T-cell (primary cell): ENCODE measurements around the gene ORM2. TPM values are rescaled to one million over a fixed set of nuclear protein-coding genes. Genes with fewer than 3 reads are reported as not detected.
A peak's percentile ranks its signal among the peaks of the same experiment; 100 is the strongest.

Source experiments
- ATAC-seq, 4 experiments: fragments of 200-7000 bp in 3 of 4; fragments of 150-1000 bp in 1 of 4; cut with Tn5 transposase; replicated peaks in 1 of 4; 1 replicate in 3 of 4; 2 replicates in 1 of 4; pipeline ENCODE4 v1.10.0; 2021; ENCODE audit warnings: moderate library complexity in 3 of 4, mild to moderate bottlenecking in 2 of 4, moderate number of reproducible peaks in 1 of 4
- CTCF ChIA-PET, 2 donors: fragments of 300-600 bp; sonication (Branson Sonifier 250); formaldehyde crosslinking; loops; one replicate each; lab custom pipeline; 2022; ENCODE audit warnings: antibody characterized with exemption in 2 of 2; lab: Charles Lee
- POLR2A ChIA-PET, 2 donors: fragments of 300-600 bp; sonication (Branson Sonifier 250); formaldehyde crosslinking; loops; one replicate each; lab custom pipeline; 2022; ENCODE audit warnings: antibody characterized with exemption in 2 of 2; lab: Charles Lee
- DNase-seq, 35 experiments: peaks; one replicate each; pipeline versions ENCODE4 v3.0.0 to v3.0.0-alpha.2; 2013 to 2023
- H3K27ac ChIP-seq: one replicate; pipeline ENCODE4 v1.5.1; 2013; ENCODE audit warnings: low read length
- H3K27me3 ChIP-seq, 2 experiments: replicated peaks in 1 of 2; 1 replicate in 1 of 2; 2 replicates in 1 of 2; pipeline versions ENCODE4 v1.6.1 to v1.7.0; 2013; ENCODE audit warnings: low read length in 1 of 2, mixed read lengths in 1 of 2; ENCODE audit not compliant: control insufficient read depth in 2 of 2, insufficient read depth in 2 of 2; ENCODE audit errors: extremely low read depth in 1 of 2
- H3K36me3 ChIP-seq, 2 donors: 1 replicate in 1 of 2; 2 replicates in 1 of 2; pipeline versions ENCODE4 v1.6.1 to v1.7.0; 2013; ENCODE audit warnings: low read length in 1 of 2; ENCODE audit not compliant: control insufficient read depth in 2 of 2, insufficient read depth in 1 of 2; ENCODE audit errors: extremely low read depth in 1 of 2
- H3K4me1 ChIP-seq, 2 experiments: 1 replicate in 1 of 2; 2 replicates in 1 of 2; pipeline versions ENCODE4 v1.6.1 to v1.7.0; 2013; ENCODE audit warnings: low read length in 2 of 2, mixed read lengths in 1 of 2; ENCODE audit not compliant: insufficient read depth in 2 of 2, control insufficient read depth in 1 of 2; ENCODE audit errors: extremely low read depth in 1 of 2
- H3K4me3 ChIP-seq, 2 donors: 1 replicate in 1 of 2; 2 replicates in 1 of 2; pipeline versions ENCODE4 v1.5.1 to v1.7.0; 2013; ENCODE audit warnings: mild to moderate bottlenecking in 2 of 2, low read length in 1 of 2, moderate library complexity in 1 of 2; ENCODE audit not compliant: control insufficient read depth in 1 of 2; ENCODE audit errors: extremely low read depth in 1 of 2
- H3K9me3 ChIP-seq: 2 replicates; pipeline ENCODE4 v1.7.0; 2013
- H3K27ac Mint-ChIP-seq, 2 donors: one replicate each; pipeline ENCODE4 v1.8.0; 2020 to 2021; ENCODE audit warnings: mild to moderate bottlenecking in 2 of 2, mixed read lengths in 2 of 2
- H3K27me3 Mint-ChIP-seq, 2 donors: one replicate each; pipeline ENCODE4 v1.8.0; 2021 to 2022; ENCODE audit warnings: mixed read lengths in 2 of 2
- H3K36me3 Mint-ChIP-seq: one replicate; pipeline ENCODE4 v1.8.0; 2021; ENCODE audit warnings: mixed read lengths
- H3K4me1 Mint-ChIP-seq, 3 donors: one replicate each; pipeline ENCODE4 v1.8.0; 2020 to 2022; ENCODE audit warnings: mixed read lengths in 3 of 3, mild to moderate bottlenecking in 1 of 3
- H3K4me3 Mint-ChIP-seq, 3 donors: one replicate each; pipeline ENCODE4 v1.8.0; 2020 to 2022; ENCODE audit warnings: mild to moderate bottlenecking in 3 of 3, mixed read lengths in 3 of 3, moderate library complexity in 3 of 3
- H3K9me3 Mint-ChIP-seq, 3 donors: one replicate each; pipeline ENCODE4 v1.8.0; 2020 to 2022; ENCODE audit warnings: mixed read lengths in 3 of 3
- WGBS: methylation state at CpG from one replicate; pipeline ENCODE4 v1.1.5; 2013; ENCODE audit warnings: missing lambda C conversion rate; ENCODE audit not compliant: insufficient coverage; 5-methylcytosine and 5-hydroxymethylcytosine counted together
- total RNA-seq, 35 experiments: library from RNA in 6 of 35; stranded (reverse) in 6 of 35; fragments of 120-200 nt in 1 of 35; gene quantifications; one replicate each; pipeline versions ENCODE4 v1.2.1 to v1.2.4 and lab custom pipeline; 2013 to 2026

Gene ORM2
- total RNA-seq, 5 donors from 2014 or later (not counting 1 experiment from before 2014, with no cell fraction given): 1.4 to 2.2 (median 1.8) TPM; not detected in 2

- Mint-ChIP-seq H3K27ac (no peak overlapping the region), H3K4me1 (peaks cover 6 to 8% (median 8%) of the 10 kb centered on the region in 3 donors), H3K27me3 (peaks cover 0 to 6% of the 10 kb centered on the region in 2 donors), H3K9me3 (no peaks in the 10 kb centered on the region), H3K36me3 (no peaks in the 10 kb centered on the region), H3K4me3 (no peak overlapping the region)
- DNase-seq (peak in 2 of 35 experiments; percentile 10 to 19), ATAC-seq (no peak)
- WGBS: 66% methylated on average over 10 of the region's 10 CpGs
- Histone ChIP-seq H3K4me1 (peaks cover 0 to 9% of the 10 kb centered on the region in 2 experiments), H3K36me3 (no peaks in the 10 kb centered on the region), H3K4me3 (no peak overlapping the region), H3K27me3 (peaks cover 0 to 53% of the 10 kb centered on the region in 2 experiments), H3K9me3 (no peaks in the 10 kb centered on the region), H3K27ac (no peak overlapping the region)
- ChIA-PET CTCF (interaction anchor here in 1 of 2 donors (1.0 kb wide), 1 partner anchor 195 kb away, joined by 3 read pairs; no protein-coding TSS in a partner anchor), POLR2A (no interaction called here)
Observed at GRCh38 chr9:114304416-114305188, 25.1 kb upstream of the ORM2 start.

GRCh38 chr9:114307899-114308267, 21.8 kb upstream of the ORM2 start:
- Mint-ChIP-seq H3K27ac (no peak overlapping the region), H3K36me3 (no peaks in the 10 kb centered on the region), H3K4me3 (no peak overlapping the region), H3K27me3 (peaks cover 0 to 2% of the 10 kb centered on the region in 2 donors), H3K9me3 (no peaks in the 10 kb centered on the region), H3K4me1 (peaks cover 6 to 8% (median 8%) of the 10 kb centered on the region in 3 donors)
- Histone ChIP-seq H3K4me1 (peaks cover 0 to 9% of the 10 kb centered on the region in 2 experiments), H3K36me3 (no peaks in the 10 kb centered on the region), H3K27ac (no peak overlapping the region), H3K9me3 (no peaks in the 10 kb centered on the region), H3K27me3 (peaks cover 0 to 33% of the 10 kb centered on the region in 2 experiments), H3K4me3 (no peak overlapping the region)
- POLR2A ChIA-PET: no interaction called here
- ATAC-seq (no peak), DNase-seq (no peak)
- no CpG with 5 or more reads among the region's 6 CpGs for WGBS
- CTCF ChIA-PET: interaction anchor here in 1 of 2 donors (0.6 kb wide), 1 partner anchor 204 kb away, joined by 3 read pairs; no protein-coding TSS in a partner anchor

- 81% methylated on average over 8 of the region's 13 CpGs for WGBS
Observed at GRCh38 chr9:114308361-114308950, 21.2 kb upstream of the ORM2 start.

GRCh38 chr9:114309096-114309495, 20.6 kb upstream of the ORM2 start:
- peak in 2 of 35 experiments; percentile 6 to 11 for DNase-seq
- peaks cover 0 to 32% of the 10 kb centered on the region in 2 experiments for H3K27me3 ChIP-seq
- H3K36me3 ChIP-seq: no peaks in the 10 kb centered on the region
- Mint-ChIP-seq H3K27me3 (peaks cover 0 to 2% of the 10 kb centered on the region in 2 donors), H3K27ac (no peak overlapping the region), H3K36me3 (no peaks in the 10 kb centered on the region), H3K9me3 (no peaks in the 10 kb centered on the region), H3K4me3 (no peak overlapping the region), H3K4me1 (peaks cover 6 to 8% (median 8%) of the 10 kb centered on the region in 3 donors)
- peaks cover 0 to 9% of the 10 kb centered on the region in 2 experiments for H3K4me1 ChIP-seq
- no peaks in the 10 kb centered on the region for H3K9me3 ChIP-seq
- ATAC-seq: no peak
- H3K4me3 ChIP-seq: no peak overlapping the region
- WGBS: 68% methylated on average over 11 of the region's 13 CpGs
- no peak overlapping the region for H3K27ac ChIP-seq
- ChIA-PET CTCF (interaction anchor here (0.5 to 1.0 kb wide), 2 partner anchors 225 to 733 kb away, joined by 3 read pairs; no protein-coding TSS in a partner anchor), POLR2A (no interaction called here)

More at GRCh38 chr9:114308361-114308950, 21.2 kb upstream of the ORM2 start:
- H3K27me3 Mint-ChIP-seq: peaks cover 0 to 2% of the 10 kb centered on the region in 2 donors
- H3K36me3 Mint-ChIP-seq: no peaks in the 10 kb centered on the region
- Histone ChIP-seq H3K36me3 (no peaks in the 10 kb centered on the region), H3K9me3 (no peaks in the 10 kb centered on the region), H3K4me3 (no peak overlapping the region), H3K4me1 (peaks cover 0 to 9% of the 10 kb centered on the region in 2 experiments), H3K27me3 (peaks cover 0 to 32% of the 10 kb centered on the region in 2 experiments), H3K27ac (no peak overlapping the region)
- DNase-seq: peak in 2 of 35 experiments; percentile 10 to 13
- peaks cover 6 to 8% (median 8%) of the 10 kb centered on the region in 3 donors for H3K4me1 Mint-ChIP-seq
- no peak for ATAC-seq
- H3K4me3 Mint-ChIP-seq: no peak overlapping the region
- H3K9me3 Mint-ChIP-seq: no peaks in the 10 kb centered on the region
- CTCF ChIA-PET: interaction anchor here (0.5 to 1.0 kb wide), 3 partner anchors 224 to 733 kb away, joined by 3 to 5 read pairs (median 3); no protein-coding TSS in a partner anchor
- H3K27ac Mint-ChIP-seq: no peak overlapping the region
- POLR2A ChIA-PET: no interaction called here

GRCh38 chr9:114310471-114311450, 18.9 kb upstream of the ORM2 start:
- WGBS: 75% methylated on average over 4 of the region's 22 CpGs
- Mint-ChIP-seq H3K27ac (no peak overlapping the region), H3K4me1 (peaks cover under 1 to 2% (median 2%) of the 10 kb centered on the region in 3 donors), H3K9me3 (no peaks in the 10 kb centered on the region), H3K27me3 (peaks cover 0 to 2% of the 10 kb centered on the region in 2 donors), H3K4me3 (no peak overlapping the region), H3K36me3 (no peaks in the 10 kb centered on the region)
- POLR2A ChIA-PET: no interaction called here
- H3K27ac ChIP-seq: no peak overlapping the region
- peaks cover 0 to 28% of the 10 kb centered on the region in 2 experiments for H3K27me3 ChIP-seq
- H3K4me3 ChIP-seq: no peak overlapping the region
- ATAC-seq (no peak), DNase-seq (peak in 2 of 35 experiments; percentile 4 to 11)
- peaks cover 0 to 3% of the 10 kb centered on the region in 2 experiments for H3K4me1 ChIP-seq
- CTCF ChIA-PET: no interaction called here
- H3K36me3 ChIP-seq: no peaks in the 10 kb centered on the region
- H3K9me3 ChIP-seq: no peaks in the 10 kb centered on the region
